HG03457 (cell line): ENCODE data around the gene POLA1.
"Not testable (repeated sequence)": the region's sequence is repeated elsewhere in the genome, so short reads cannot be mapped to it uniquely, and the experiment has no call there.

Experiments used
- ATAC-seq: cut with Tn5 transposase; IDR thresholded peaks from one replicate; pipeline ENCODE4 v1.9.1; 2021; ENCODE audit warnings: moderate number of reproducible peaks; ENCODE audit not compliant: unreplicated experiment

Gene POLA1

DNA sequence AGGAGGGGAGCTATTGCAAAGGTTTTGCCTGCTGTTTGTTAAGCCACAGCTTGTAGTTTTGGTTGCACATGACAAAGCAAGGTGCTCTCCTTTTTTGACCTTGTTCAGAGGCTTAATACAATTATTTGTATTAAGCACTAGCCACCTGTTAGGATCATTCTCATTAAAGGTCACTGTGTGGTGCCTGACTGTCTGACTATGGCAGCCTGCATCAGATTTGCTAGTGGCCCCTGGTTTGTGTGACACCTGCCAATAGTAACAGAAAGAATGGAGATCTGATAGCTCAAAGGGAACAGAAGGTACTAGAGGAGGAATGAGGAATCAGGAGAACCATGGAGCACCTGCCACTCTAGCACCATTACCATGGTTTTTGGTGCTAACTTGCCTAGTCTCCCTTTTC is 102.5 kb downstream of the POLA1 start:
- ATAC-seq = no peak

DNA sequence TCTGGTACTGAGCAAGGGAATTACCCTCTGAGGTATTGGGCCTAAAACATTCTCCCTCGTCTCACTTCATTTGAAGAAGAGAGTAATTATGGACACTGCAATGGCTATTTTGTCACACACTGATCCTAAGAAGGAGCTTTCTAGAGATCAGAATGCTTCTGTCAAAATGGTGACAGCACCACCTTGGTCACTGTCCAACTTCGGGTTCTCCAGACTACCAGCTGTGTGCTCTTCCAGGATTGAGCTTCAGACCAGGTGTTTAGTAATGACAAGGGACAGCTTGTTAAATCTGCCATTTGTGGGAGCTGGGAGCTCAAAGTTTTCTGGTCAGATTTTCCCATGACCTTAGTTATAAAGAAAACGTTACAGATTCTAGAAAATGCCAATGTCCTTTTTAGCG is 105.4 kb downstream of the POLA1 start:
- ATAC-seq = no peak

DNA sequence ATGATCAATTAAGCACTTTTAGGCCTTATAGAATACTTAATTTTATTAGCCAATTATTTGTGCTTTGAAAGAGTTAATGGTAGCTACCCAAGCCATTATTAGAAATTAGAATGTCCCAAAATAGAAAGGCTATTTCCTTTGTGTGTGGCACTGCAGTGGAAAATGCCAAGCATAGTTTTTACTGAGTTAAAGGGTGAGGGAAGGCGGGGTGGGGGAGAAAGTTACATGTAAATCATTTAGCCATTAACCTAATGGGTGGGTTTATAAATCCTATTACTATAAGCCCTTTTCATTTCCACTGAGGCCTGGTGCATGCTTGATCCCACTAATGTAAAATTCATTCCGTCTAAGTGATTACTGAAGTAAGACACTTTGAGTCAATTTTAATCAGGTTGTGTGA is 105.8 kb downstream of the POLA1 start:
- no peak for ATAC-seq

DNA sequence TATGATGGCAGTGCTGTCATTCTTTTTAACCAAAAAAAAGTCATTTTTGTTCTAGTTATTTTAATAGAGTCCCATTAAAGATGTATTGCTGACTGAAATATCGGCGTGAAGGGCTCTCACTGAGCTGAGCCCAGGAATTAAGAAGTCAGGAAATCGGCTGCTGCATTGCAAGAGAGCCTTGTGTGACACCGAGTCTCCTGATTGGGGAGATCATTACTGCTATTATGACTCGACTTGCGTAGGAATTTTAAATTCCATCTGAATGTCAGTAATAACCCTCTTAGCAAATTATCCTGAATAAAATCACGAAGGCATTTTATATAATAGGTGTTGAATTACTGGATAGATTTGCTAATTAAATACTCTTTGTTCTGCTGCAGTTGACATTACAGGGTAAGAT is 111.5 kb downstream of the POLA1 start:
- no peak for ATAC-seq

DNA sequence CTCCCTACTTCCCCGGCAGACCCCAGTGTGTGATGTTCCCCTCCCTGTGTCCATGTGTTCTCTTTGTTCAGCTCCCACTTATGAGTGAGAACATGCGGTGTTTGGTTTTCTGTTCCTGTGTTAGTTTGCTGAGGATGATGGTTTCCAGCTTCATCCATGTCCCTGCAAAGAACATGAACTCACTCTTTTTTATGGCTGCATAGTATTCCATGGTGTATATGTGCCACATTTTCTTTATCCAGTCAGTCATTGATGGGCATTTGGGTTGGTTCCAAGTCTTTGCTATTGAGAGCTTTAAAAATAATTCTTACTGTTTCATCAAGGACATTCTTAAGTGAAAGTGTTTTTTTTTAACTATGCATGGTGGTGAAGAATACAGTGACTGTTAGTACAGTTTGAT is 126.1 kb downstream of the POLA1 start:
- not testable (repeated sequence) for ATAC-seq

DNA sequence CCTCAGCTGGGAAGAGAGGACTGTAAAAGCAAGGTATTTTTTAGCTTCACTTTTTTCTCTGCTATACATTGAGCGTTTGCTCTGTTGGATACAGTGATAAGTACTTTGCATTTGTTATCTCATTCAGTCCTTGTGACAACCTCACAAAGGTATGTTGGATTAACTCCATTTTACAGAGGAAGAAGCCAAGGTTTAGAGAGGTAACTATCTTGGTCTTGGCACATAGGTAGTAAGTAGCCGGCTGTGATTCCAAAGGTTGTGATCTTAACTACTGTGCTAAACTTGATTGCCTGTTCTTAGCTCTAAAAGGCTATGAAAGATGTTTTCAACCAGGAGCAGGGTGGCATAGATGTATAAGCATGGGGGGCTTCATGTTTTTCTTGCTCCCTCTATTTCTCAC is 134.4 kb downstream of the POLA1 start:
- ATAC-seq = no peak

DNA sequence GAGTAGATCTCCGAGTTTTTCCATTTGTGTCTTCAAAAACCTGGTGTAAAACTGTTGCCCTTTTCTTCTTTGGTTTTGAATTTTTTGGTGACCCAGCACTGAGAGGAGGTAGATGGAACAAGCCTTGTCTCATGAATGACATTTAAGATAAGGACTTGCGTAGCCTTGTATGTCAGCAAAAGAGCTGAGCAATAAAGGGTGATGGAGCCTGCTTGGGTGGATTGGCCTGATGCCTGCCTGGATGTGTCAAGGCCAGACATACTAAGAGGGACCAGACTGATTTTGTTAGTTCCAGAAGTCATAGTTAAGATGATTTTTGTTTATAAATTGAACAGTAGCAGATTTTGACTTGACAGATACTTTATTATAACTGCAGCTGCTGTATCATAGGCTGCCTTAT is 134.9 kb downstream of the POLA1 start:
- ATAC-seq = no peak

DNA sequence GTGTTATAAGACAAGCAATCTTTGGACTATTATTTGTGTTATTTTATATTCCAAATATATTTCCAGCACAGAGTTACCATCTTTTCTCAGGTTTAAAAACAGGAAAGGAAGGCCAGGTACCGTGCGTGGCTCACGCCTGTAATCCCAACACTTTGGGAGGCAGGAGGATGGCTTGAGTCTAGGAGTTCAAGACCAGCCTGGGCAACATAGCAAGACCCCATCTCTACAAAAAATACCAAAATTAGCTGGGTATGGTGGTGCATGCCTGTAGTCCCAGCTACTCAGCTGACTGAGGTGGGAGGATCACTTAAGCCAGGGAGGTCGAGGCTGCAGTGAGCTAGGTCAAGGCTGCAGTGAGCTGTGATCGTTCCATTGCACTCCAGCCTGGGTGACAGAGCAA is 140.0 kb downstream of the POLA1 start:
- ATAC-seq = no peak

DNA sequence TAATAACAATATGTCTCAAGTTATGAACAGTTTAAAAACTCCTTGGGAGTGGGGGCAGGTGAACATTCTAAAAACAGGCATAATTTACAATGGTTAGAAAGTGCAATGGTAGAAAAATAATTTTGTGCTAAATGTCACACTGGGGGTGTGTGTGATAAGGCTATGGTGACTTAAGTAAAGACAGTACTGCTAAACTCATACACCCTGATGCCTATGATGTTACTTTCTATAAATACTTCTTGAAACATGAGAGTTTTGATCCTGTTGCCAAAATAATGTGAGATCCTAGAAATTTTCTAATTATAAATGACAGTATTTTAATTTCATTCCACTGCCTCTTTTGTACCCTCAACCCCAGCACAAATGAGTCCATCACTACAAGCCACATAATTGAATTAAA is 144.2 kb downstream of the POLA1 start:
- no peak for ATAC-seq

DNA sequence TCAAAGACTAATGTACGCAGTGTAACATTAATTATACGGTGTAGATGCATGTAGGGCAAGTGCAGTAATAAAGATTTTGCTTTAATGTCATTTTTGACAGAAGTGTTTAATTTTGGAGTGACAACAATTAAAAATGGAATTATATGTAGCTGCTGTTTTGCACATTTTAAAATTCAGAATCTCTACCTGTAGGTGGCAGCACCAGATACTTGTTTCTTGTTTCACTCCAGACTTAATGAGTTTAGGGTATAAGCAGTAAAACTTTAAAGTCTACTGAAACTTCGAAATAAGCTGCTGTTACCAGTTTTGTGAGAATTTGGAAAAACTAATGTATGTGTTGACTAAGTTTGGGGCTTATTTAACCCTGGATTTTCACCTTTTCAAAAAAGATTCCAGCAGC is 144.9 kb downstream of the POLA1 start:
- no peak for ATAC-seq

DNA sequence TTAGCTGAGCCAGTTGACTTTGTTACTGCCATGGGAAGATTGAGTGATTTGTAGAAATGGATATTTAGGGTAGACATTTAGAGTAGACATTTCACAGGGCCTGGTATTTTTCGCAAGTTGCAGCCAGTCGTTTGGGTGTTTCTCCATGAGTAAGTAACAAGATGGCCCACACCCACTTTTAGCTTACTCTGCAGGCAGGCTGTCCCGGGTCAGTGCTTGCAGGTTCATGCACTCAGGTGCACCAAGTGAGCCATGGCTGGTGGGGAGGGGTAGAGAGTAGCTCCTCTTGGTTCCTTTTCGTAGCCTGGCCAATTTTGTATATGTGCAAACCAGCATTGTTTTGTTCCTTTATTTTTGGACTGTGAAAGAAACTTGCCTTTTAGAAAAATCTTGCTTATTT is 145.6 kb downstream of the POLA1 start:
- ATAC-seq = no peak

DNA sequence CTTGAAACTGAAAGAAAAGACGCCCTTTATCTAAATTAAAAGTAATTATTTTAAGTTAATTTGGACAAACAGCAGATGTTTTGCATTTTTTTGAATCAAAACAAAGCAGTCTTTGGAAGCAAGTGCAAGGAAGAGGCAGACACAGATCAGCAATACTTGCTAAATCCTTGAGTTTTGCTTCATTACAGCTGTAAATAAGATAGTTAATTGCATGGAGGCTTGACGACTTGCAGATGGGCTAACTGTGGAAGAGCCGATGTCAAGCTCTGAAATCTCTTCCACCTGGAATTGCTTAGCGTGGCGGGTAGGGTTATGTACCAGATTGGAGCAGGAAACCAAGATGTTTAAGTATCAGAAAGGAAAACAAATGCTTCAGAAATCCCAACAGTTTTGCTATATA is 148.8 kb downstream of the POLA1 start:
- ATAC-seq = no peak

DNA sequence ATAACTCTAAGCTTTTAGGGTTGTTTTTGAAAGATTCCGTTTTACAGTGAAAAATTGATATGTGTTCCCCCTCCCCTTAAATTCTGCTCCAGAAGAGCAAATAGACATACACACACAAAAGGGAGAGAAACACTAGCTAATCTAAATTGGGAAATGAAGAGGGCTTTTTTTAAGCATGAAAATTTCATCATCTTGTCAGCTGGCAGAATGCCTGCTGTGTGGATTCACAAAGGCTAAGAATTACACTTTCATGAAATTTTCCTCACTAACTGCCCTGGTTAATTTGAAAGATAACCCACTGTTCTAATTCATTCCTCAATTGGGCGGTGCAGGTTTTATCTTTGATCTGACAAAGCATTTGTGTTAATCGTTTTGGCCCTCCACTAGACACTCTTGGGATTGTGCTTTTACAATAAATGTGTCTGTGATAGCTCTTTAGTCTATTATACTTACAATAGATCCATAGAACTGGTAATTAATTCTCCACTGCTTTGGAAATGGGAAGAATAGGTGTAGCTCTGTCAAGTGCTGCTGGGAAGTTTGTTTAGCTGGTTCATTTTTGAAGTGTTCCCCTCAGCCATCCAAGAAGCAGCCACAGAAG is 152.9 kb downstream of the POLA1 start:
- ATAC-seq = no peak

DNA sequence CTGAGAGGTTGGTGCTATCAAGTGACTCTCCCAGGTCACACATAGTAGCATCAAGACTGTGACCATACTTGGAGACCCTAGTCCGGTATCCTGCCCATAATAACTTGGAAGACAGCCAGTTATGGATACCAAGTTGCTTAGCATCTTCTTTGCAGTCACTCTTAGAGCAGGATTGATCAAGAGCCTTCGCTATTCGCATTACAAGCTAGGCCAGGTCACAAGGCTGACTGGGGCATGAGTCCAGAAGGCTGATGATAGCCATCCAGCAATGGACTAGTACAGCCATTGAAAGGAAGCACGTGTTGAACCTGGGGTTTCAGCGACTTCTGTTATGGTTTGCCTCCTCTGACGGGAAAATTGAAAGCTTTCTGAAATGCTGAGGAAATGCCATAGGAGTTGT is 157.6 kb downstream of the POLA1 start:
- no peak for ATAC-seq

DNA sequence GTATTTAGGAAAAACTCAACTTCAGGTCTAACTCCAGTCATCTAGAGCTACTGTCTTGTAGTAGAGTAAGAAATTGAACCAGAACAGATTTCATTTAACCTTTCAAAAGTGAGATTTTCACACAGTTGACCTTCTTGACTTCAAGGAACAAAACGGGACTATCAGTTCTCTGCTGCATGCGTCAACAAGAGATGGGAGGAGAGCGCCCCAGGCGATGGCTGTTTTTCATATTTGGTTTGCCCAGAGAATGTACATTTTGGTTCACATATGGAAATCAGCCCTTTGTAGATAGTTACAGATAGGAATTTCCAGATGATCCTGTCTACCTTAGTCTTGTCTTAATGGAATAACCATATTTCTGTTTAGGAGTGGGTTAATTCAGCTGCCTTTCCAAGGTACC is 158.1 kb downstream of the POLA1 start:
- no peak for ATAC-seq

DNA sequence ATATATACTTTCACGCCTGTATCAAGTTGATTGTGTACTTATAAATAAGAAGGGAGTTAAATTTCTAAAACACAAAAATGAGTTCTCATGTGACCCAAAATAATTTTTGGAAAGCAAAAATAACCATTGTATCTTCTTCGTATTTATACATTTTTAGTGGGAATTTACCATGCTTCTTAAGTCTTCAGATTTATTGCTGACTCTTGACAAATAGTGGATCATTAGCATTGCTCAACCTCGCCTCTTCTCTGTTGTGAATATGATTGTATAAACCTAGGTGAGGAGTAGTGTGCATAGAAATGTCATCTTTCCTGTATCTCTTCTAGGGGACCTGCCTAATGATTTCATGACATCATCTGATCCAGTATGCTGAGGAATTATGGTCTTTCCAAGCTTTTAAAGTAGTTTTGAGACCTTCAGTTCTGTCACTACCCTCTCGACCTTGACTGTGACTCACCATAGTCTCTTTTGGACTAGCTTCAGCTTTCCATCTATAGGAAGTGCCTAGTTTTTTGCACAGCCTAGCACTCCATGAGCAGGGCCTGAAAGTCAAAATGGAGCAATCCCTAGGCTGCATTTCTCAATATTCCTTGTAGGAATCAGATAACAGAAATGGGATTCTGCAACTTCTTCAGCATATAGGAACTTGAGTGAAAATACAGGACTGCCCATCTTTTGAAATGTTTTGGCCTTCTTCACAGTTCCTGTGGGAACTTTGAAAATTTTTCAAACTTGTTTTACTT is 164.5 kb downstream of the POLA1 start:
- no peak for ATAC-seq

DNA sequence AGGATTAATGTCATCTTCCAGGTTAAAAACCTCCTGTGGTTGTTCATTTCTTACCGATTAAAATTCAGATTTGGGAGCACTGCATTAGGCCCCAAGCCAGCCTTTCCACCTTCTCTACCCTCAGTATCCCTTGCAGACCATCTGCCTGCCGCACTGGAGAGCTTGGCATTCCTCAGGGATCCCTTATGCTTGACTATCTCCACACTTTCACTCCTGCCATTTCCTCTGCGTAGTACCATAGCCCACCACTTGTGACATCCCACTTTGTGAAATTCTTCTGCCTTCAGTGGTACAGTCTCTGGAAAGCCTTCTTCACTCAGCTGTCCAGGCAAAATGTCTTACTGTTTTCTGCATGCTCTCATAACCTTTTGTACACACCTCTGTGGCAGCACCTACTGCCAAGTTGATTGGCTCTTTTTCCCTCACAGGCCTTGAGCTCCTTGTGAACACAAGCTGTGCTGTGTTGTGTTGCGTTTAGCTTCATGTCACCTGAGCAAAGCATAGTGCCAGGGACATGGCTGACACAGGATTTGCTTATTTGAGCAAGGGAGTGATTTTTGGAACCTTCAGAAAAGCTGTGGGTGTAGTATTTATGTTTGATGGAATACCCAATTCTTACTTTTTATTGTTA is 165.6 kb downstream of the POLA1 start:
- no peak for ATAC-seq

DNA sequence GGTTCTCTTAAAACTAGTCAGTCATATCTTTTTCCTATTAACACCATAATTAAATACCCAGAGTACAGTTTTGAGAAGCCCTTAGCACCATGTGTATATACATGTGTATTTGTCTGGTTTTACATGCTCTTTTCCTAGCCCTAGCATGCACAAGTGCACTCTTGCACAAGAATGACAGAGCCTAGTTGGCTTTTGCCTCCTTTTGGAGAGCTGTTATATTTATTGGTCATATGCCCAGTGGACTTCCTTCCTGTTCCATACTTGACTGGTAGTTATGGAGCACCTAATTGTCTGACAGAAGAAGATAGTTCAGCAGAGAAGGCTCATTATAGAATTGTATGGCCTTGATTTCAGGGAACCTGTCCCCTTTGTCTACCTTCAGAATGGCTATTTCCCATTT is 166.4 kb downstream of the POLA1 start:
- ATAC-seq = no peak

DNA sequence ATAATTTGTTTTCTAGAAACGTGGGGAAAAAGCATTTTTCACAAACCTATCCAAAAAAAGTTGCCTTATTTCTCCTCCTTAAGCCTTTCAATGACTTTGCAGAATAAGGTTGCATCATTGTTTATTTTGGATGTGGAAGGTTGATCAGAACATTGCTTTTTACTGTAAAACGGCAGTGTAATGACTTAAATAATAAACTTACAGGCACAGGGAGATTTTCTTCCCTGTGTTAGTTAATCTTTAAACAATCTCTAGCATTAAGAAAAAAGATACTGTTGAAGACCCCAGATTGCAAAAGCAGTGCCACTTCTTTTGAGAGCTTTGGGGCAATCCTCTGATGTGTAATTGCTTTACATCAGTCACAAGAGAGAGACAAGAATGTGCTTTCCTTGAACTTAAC is 168.6 kb downstream of the POLA1 start:
- no peak for ATAC-seq

DNA sequence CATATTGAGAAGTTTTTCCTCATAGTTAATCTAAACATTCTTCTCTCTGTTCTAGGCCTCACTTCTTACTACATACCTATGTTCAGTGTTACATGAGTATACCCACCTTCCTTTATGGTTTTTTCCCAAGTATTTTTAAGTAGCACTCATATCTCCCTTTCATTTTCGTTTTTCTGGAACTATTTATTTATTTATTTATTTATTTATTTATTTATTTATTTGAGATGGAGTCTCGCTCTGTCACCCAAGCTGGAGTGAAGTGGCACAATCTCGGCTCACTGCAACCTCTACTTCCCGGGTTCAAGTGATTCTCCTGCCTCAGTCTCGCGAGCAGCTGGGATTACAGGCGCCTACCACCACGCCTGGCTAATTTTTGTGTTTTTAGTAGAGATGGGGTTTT is 170.1 kb downstream of the POLA1 start:
- not testable (repeated sequence) for ATAC-seq

DNA sequence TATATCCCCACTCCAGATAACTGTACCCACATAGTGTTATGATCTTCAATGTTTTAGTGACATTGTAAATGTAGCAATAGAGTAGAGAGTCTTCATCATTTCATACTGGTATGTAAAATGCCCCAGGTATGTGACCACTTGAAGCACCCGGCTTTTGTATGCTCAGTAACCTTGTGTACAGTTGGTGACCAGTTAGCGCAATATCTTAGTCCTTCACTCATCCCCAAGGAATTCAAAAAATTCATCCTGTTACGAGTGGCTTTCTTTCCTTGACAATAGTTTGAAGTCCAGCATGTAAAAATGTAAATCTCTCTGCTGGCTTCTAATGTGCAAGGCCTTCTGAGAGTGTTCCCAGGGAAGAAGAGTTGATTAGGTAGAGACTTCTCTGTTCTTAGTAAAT is 176.4 kb downstream of the POLA1 start:
- no peak for ATAC-seq

DNA sequence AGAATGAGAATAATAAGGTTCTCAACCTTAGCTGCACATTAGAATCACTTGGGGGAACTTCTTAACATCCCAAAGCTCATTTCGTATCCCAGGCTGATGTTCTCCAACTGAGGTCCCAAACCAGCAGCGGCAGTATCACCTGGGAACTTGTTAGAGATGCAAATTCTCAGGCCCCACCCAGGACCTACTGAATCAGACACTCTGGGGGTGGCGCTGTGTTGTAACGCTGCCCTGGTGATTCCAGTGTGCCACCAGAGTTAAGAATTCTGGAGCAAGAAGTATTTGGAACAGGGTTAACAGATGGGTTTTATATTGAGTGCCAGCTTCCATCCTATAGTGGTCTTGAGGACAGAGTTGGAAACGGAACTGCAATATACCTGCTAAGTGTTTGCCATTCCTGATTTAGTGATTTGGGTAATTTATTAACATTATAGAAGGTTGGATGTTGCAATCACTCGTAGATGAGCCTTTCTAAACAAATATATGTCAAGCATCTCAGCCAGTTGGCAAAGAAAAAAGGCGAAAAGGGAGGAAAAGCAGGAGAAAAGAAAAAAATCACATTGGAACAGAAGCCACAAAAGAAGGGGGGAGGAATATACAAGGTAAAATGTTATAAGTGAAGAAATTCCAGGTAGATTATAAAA is 181.0 kb downstream of the POLA1 start:
- no peak for ATAC-seq
